Astrocyte (in vitro differentiated cells and primary cell): ENCODE measurements around the gene ZFP3.
"Not testable (repeated sequence)": the region's sequence is repeated elsewhere in the genome, so short reads cannot be mapped to it uniquely, and the experiment has no call there.

Experiments used
- EZH2 ChIP-seq: IDR thresholded peaks from 2 replicates; pipeline ENCODE4 v1.6.1; 2012; ENCODE audit warnings: mild to moderate bottlenecking, low read length, inconsistent platforms; ENCODE audit not compliant: insufficient read depth
- TF ChIP-seq, protein P1 (sequence below): IDR thresholded peaks from 2 replicates; pipeline ENCODE4 v1.5.1; 2011; ENCODE audit warnings: low read depth, mild to moderate bottlenecking, inconsistent platforms, low read length, moderate library complexity; ENCODE audit not compliant: insufficient read depth

DNA sequence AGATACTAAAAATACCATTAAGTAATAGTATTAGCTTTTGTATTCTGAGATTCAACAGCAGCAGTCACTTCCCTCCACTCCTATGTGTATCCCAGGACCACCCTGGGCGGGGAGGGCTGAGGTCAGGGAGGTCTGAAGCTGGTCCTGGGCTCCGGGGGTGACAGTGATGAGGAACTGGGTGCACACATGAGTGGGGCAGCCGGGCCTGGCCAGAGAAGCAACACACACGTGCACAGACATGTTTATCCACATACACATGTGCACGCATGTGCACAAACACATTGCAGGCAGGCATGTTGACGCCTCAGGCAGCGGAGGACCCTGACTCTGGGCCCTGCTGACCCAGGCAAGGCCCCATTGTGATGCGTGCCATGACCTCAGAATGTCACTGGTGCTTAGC is 50.1 kb downstream of the ZFP3 start:
- TF ChIP-seq, protein P1, sequence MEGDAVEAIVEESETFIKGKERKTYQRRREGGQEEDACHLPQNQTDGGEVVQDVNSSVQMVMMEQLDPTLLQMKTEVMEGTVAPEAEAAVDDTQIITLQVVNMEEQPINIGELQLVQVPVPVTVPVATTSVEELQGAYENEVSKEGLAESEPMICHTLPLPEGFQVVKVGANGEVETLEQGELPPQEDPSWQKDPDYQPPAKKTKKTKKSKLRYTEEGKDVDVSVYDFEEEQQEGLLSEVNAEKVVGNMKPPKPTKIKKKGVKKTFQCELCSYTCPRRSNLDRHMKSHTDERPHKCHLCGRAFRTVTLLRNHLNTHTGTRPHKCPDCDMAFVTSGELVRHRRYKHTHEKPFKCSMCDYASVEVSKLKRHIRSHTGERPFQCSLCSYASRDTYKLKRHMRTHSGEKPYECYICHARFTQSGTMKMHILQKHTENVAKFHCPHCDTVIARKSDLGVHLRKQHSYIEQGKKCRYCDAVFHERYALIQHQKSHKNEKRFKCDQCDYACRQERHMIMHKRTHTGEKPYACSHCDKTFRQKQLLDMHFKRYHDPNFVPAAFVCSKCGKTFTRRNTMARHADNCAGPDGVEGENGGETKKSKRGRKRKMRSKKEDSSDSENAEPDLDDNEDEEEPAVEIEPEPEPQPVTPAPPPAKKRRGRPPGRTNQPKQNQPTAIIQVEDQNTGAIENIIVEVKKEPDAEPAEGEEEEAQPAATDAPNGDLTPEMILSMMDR, result not testable (repeated sequence)
- not testable (repeated sequence) for TF ChIP-seq EZH2
